HEK293 (cell line): ENCODE results near the gene ITPKB.
A peak's percentile ranks its signal among the peaks of the same experiment; 100 is the strongest.

Experiments
- CTCF ChIA-PET: fragments of 350-600 bp; formaldehyde crosslinking; extraction: SDS; loops from one replicate; lab custom pipeline; 2021; ENCODE audit warnings: antibody characterized with exemption; lab: Yijun Ruan, JAX
- POLR2A ChIA-PET: fragments of 300-600 bp; formaldehyde crosslinking; extraction: SDS; loops from one replicate; lab custom pipeline; 2020; ENCODE audit warnings: antibody characterized with exemption, inconsistent platforms; lab: Yijun Ruan, JAX
- H3K27ac ChIP-seq: fragments of 200-500 bp; sonication (Bioruptor generic); 2 replicates; pipeline ENCODE4 v1.5.1; 2014; ENCODE audit warnings: low read depth, low read length, control low read depth, inconsistent platforms; ENCODE audit errors: extremely low read depth
- H3K36me3 ChIP-seq, 2 experiments: fragments of 200-500 bp in 1 of 2; sonication (Bioruptor generic) in 1 of 2; 1 replicate in 1 of 2; 2 replicates in 1 of 2; pipeline ENCODE4 v1.5.1; 2014 to 2017; ENCODE audit warnings: inconsistent platforms in 2 of 2, low read length in 2 of 2; ENCODE audit not compliant: control insufficient read depth in 2 of 2, insufficient read depth in 1 of 2
- H3K4me1 ChIP-seq: fragments of 200-500 bp; sonication (Bioruptor generic); 2 replicates; pipeline ENCODE4 v1.5.1; 2014; ENCODE audit warnings: mild to moderate bottlenecking, low read length, inconsistent platforms; ENCODE audit not compliant: control insufficient read depth, insufficient read depth
- H3K4me3 ChIP-seq: 2 replicates; pipeline ENCODE4 v1.5.1; 2011; ENCODE audit warnings: low read depth, mild to moderate bottlenecking, control low read depth, low read length, moderate library complexity
- H3K9me3 ChIP-seq: fragments of 200-500 bp; sonication (Bioruptor generic); 2 replicates; pipeline ENCODE4 v1.5.1; 2014; ENCODE audit warnings: low read depth, low read length, inconsistent platforms; ENCODE audit not compliant: control insufficient read depth, insufficient read depth
- BCL11A ChIP-seq: fragments of 450-650 bp; formaldehyde crosslinking; IDR thresholded peaks from 2 replicates; pipeline ENCODE4 v1.5.1; 2016; ENCODE audit warnings: low read depth, missing biosample characterization, missing genetic modification characterization
- GFI1B ChIP-seq: fragments of 450-650 bp; formaldehyde crosslinking; IDR thresholded peaks from 2 replicates; pipeline ENCODE4 v1.5.1; 2016; ENCODE audit warnings: missing biosample characterization, missing genetic modification characterization
- GLIS1 ChIP-seq: fragments of 450-650 bp; formaldehyde crosslinking; IDR thresholded peaks from 2 replicates; pipeline ENCODE4 v1.5.1; 2016; ENCODE audit warnings: missing biosample characterization, missing genetic modification characterization
- HIC1 ChIP-seq: fragments of 450-650 bp; formaldehyde crosslinking; IDR thresholded peaks from 2 replicates; pipeline ENCODE4 v1.5.1; 2016; ENCODE audit warnings: missing biosample characterization, missing genetic modification characterization
- KLF10 ChIP-seq: fragments of 450-650 bp; IDR thresholded peaks from 2 replicates; pipeline ENCODE4 v1.5.1; 2018; ENCODE audit warnings: missing biosample characterization, mild to moderate bottlenecking, missing genetic modification characterization
- KLF7 ChIP-seq: fragments of 450-650 bp; formaldehyde crosslinking; IDR thresholded peaks from 2 replicates; pipeline ENCODE4 v1.5.1; 2016; ENCODE audit warnings: missing biosample characterization, missing genetic modification characterization, borderline replicate concordance
- OSR2 ChIP-seq: fragments of 450-650 bp; formaldehyde crosslinking; IDR thresholded peaks from 2 replicates; pipeline ENCODE4 v1.5.1; 2016; ENCODE audit warnings: missing biosample characterization, missing genetic modification characterization
- ZBTB1 ChIP-seq: fragments of 450-650 bp; formaldehyde crosslinking; IDR thresholded peaks from 2 replicates; pipeline ENCODE4 v1.5.1; 2016; ENCODE audit warnings: missing biosample characterization, missing genetic modification characterization
- ZFHX2 ChIP-seq: fragments of 450-650 bp; formaldehyde crosslinking; conservative IDR thresholded peaks from 2 replicates; pipeline ENCODE4 v1.5.1; 2016; ENCODE audit warnings: missing biosample characterization, missing genetic modification characterization
- ZIC2 ChIP-seq: fragments of 450-650 bp; formaldehyde crosslinking; IDR thresholded peaks from 2 replicates; pipeline ENCODE4 v1.5.1; 2016; ENCODE audit warnings: missing biosample characterization, missing genetic modification characterization
- ZNF140 ChIP-seq: fragments of 450-650 bp; formaldehyde crosslinking; IDR thresholded peaks from 2 replicates; pipeline ENCODE4 v1.5.1; 2016; ENCODE audit warnings: missing biosample characterization, missing genetic modification characterization
- ZNF146 ChIP-seq: fragments of 450-650 bp; formaldehyde crosslinking; IDR thresholded peaks from 2 replicates; pipeline ENCODE4 v1.5.1; 2016; ENCODE audit warnings: missing biosample characterization, missing genetic modification characterization
- ZNF16 ChIP-seq: fragments of 450-650 bp; formaldehyde crosslinking; IDR thresholded peaks from 2 replicates; pipeline ENCODE4 v1.5.1; 2016; ENCODE audit warnings: low read depth, missing biosample characterization, missing genetic modification characterization
- ZNF202 ChIP-seq: fragments of 450-650 bp; formaldehyde crosslinking; IDR thresholded peaks from 2 replicates; pipeline ENCODE4 v1.5.1; 2016; ENCODE audit warnings: missing biosample characterization, missing genetic modification characterization, borderline replicate concordance
- ZNF292 ChIP-seq: fragments of 450-650 bp; formaldehyde crosslinking; IDR thresholded peaks from 2 replicates; pipeline ENCODE4 v1.5.1; 2016; ENCODE audit warnings: low read depth, missing biosample characterization, missing genetic modification characterization, borderline replicate concordance
- ZNF311 ChIP-seq: fragments of 450-650 bp; formaldehyde crosslinking; IDR thresholded peaks from 2 replicates; pipeline ENCODE4 v1.5.1; 2017; ENCODE audit warnings: missing biosample characterization, missing genetic modification characterization, borderline replicate concordance
- ZNF366 ChIP-seq: fragments of 450-650 bp; formaldehyde crosslinking; conservative IDR thresholded peaks from 2 replicates; pipeline ENCODE4 v1.5.1; 2016; ENCODE audit warnings: missing biosample characterization, missing genetic modification characterization
- ZNF391 ChIP-seq: fragments of 450-650 bp; formaldehyde crosslinking; IDR thresholded peaks from 2 replicates; pipeline ENCODE4 v1.5.1; 2016; ENCODE audit warnings: low read depth, missing biosample characterization, missing genetic modification characterization, borderline replicate concordance
- ZNF423 ChIP-seq: fragments of 450-650 bp; formaldehyde crosslinking; IDR thresholded peaks from 2 replicates; pipeline ENCODE4 v1.5.1; 2016; ENCODE audit warnings: missing biosample characterization, missing genetic modification characterization
- ZNF701 ChIP-seq: fragments of 450-650 bp; formaldehyde crosslinking; IDR thresholded peaks from 2 replicates; pipeline ENCODE4 v1.5.1; 2016; ENCODE audit warnings: missing biosample characterization, missing genetic modification characterization
- ZNF785 ChIP-seq: fragments of 450-650 bp; formaldehyde crosslinking; IDR thresholded peaks from 2 replicates; pipeline ENCODE4 v1.5.1; 2016; ENCODE audit warnings: missing biosample characterization, missing genetic modification characterization
- ZNF792 ChIP-seq: fragments of 450-650 bp; formaldehyde crosslinking; IDR thresholded peaks from 2 replicates; pipeline ENCODE4 v1.5.1; 2016; ENCODE audit warnings: missing biosample characterization, missing genetic modification characterization
- ZSCAN18 ChIP-seq: fragments of 450-650 bp; formaldehyde crosslinking; IDR thresholded peaks from 2 replicates; pipeline ENCODE4 v1.5.1; 2016; ENCODE audit warnings: missing biosample characterization, missing genetic modification characterization
- ZSCAN4 ChIP-seq: fragments of 450-650 bp; formaldehyde crosslinking; IDR thresholded peaks from 2 replicates; pipeline ENCODE4 v1.5.1; 2017; ENCODE audit warnings: missing biosample characterization, missing genetic modification characterization

Gene ITPKB

DNA sequence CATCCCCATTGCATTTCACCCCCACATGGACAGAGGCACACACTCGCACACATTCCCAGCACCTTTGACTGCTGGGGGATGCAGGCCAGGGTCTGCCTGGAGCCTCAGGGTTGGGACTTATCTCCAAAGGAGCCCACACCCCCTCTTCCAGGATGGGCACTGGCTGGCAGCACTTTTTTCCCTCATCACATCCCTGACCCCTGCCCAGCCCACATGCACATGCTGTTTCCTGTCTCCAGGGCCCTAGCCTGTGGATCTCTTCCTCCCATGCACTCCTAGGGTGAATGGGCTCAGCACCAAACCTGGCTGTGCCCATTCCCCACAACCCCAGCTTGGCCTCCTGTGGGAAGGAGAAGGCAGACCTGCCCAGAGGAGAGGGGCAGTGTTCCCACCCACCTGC, 131.3 kb downstream of the ITPKB start:
- Histone ChIP-seq H3K27ac (no peak overlapping the region), H3K36me3 (no peaks in the 10 kb centered on the region), H3K9me3 (no peaks in the 10 kb centered on the region), H3K4me3 (no peak overlapping the region), H3K4me1 (no peaks in the 10 kb centered on the region)
- ChIA-PET POLR2A (no interaction called here), CTCF (interaction anchor here (0.6 to 6.7 kb wide), 31 partner anchors 8 to 504 kb away, joined by 3 to 84 read pairs (median 6); partner anchors contain the start of genes PARP1 and STUM)
- peak; percentile 44 for TF ChIP-seq ZFHX2 (tag by site-specific recombination)
- TF ChIP-seq ZNF311 (tag by site-specific recombination), result no peak

- TF ChIP-seq ZSCAN18 (tag by site-specific recombination), result no peak
- no peak for TF ChIP-seq KLF7
- TF ChIP-seq ZNF366 (tag by site-specific recombination), result no peak
- TF ChIP-seq ZNF391 (tag by site-specific recombination), result no peak
- TF ChIP-seq ZNF701 (tag by site-specific recombination), result no peak
- no peak for TF ChIP-seq GFI1B (tag by site-specific recombination)
- TF ChIP-seq BCL11A (tag by site-specific recombination), result no peak
- no peaks in the 10 kb centered on the region for H3K9me3 ChIP-seq
- H3K4me3 ChIP-seq, result no peak overlapping the region
- no peaks in the 10 kb centered on the region for H3K4me1 ChIP-seq
- POLR2A ChIA-PET, result no interaction called here
- CTCF ChIA-PET, result interaction anchor here (1.8 to 6.7 kb wide), 8 partner anchors 11 to 185 kb away, joined by 6 to 84 read pairs (median 22); partner anchors contain the start of gene STUM
- H3K27ac ChIP-seq, result no peak overlapping the region
- H3K36me3 ChIP-seq, result no peaks in the 10 kb centered on the region
These were observed 131.8 kb downstream of the ITPKB start for GRCh38 chr1:226607268-226607660.

DNA sequence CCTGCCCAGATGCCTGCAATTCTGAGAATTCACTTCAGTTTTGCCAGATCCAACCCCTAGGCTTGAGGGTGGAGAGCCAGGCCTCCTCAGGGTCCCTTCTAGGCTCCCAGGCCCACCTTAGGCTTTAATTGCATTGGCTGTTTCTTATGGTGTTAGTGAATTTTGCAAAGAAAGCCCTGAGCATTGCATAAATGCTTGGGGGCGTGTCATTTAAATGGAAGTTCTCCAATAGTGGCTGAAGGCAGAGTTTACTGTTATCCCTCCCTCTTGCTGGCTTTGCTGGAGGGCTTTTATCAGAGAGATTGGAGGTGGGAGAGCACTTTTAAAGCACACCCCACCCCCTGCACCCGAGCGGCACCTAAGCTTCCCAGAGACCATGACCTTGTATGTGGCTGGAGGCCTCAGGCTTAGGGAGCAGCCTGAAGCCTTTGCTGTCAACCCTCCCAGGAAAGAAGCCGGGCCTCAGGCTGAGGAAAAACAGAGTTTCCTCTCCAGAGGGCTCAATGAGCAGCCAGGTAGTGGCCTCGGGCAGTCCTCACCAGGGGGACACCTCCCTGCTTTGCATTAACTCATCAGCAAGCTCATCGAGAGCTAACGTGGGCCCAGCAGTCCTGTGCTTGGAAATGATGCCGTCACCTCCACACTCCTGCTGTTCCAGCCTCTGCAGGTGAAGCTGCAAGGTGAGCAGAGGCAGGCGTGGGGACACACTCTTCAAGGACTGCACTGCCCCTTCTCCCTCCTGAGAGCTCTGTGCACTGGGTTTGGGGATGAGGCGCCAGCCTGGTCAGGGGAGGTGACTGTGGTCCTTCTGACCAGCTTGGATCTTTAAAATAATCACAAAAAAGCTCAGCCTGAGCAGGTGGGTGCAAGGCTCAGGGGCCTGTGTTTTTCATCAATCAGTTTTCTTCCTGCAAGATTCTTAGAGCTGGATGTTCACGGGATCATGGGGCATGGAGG, 132.5 kb downstream of the ITPKB start:
- no peaks in the 10 kb centered on the region for H3K36me3 ChIP-seq
- no peak overlapping the region for H3K4me3 ChIP-seq
- POLR2A ChIA-PET, result no interaction called here
- H3K9me3 ChIP-seq, result no peaks in the 10 kb centered on the region
- no peaks in the 10 kb centered on the region for H3K4me1 ChIP-seq
- CTCF ChIA-PET, result interaction anchor here (0.6 to 6.7 kb wide), 13 partner anchors 12 to 481 kb away, joined by 3 to 84 read pairs (median 6); partner anchors contain the start of genes PARP1 and STUM
- no peak for TF ChIP-seq HIC1 (tag by site-specific recombination)
- TF ChIP-seq ZNF140 (tag by site-specific recombination), result no peak
- TF ChIP-seq ZBTB1 (tag by site-specific recombination), result no peak
- TF ChIP-seq ZNF146 (tag by site-specific recombination), result no peak
- TF ChIP-seq ZNF423 (tag by site-specific recombination), result no peak
- TF ChIP-seq ZNF792 (tag by site-specific recombination), result no peak
- TF ChIP-seq GLIS1, result peak; percentile 49
- TF ChIP-seq OSR2 (tag by site-specific recombination), result no peak
- TF ChIP-seq ZNF785, result no peak
- peak; percentile 58 for TF ChIP-seq ZIC2 (tag by site-specific recombination)
- no peak for TF ChIP-seq ZSCAN4 (tag by site-specific recombination)
- no peak for TF ChIP-seq ZNF16 (tag by site-specific recombination)
- TF ChIP-seq KLF10 (tag by site-specific recombination), result peak; percentile 79
- no peak for TF ChIP-seq ZNF292 (tag by site-specific recombination)
- no peak for TF ChIP-seq ZNF202 (tag by site-specific recombination)
- H3K27ac ChIP-seq, result no peak overlapping the region
